Measurements from ENCODE around the gene MS4A2. TPM values are rescaled to one million over a fixed set of nuclear protein-coding genes. Genes with fewer than 3 reads are reported as not detected.

MS4A2 gene
- total RNA-seq, 1 experiment from 2014 or later = not detected

DNA sequence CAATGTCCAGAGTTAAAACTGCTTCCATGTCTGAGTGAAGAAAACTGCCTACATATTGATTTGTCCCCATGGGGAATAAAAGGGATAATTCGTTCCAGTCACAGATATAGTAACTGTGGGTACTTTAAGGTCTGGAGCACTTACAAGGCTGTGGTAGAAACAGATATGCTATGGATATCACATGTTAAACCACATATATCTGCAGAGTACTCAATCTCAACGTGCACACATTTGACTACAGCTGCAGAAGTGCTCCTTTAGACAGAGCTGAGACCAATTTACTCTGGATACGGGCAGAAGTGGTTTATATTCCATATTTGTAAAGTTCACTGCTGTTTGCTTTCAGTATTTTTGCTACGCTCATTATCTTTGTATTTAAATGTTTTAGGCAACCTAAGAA lies 9.7 kb upstream of the MS4A2 start:
- Histone ChIP-seq H3K79me1 (ENCODE audit: insufficient read depth, low read depth, low read length, poor library complexity, severe bottlenecking) (no peaks in the 10 kb centered on the region), H3K4me2 (ENCODE audit: insufficient read depth, insufficient read length, low read length) (no peak overlapping the region), H2AK5ac (ENCODE audit: insufficient read length, low read length) (no peak overlapping the region), H4K20me1 (ENCODE audit: control insufficient read depth, insufficient read depth, insufficient read length) (no peaks in the 10 kb centered on the region), H2BK12ac (ENCODE audit: insufficient read length, low read depth, low read length) (no peak overlapping the region), H4K91ac (ENCODE audit: insufficient read length, low read depth, low read length) (no peak overlapping the region), H2AFZ (ENCODE audit: low read length) (no peak overlapping the region), H2BK5ac (ENCODE audit: insufficient read length, low read length) (no peak overlapping the region), H3K4ac (ENCODE audit: low read depth, low read length) (no peak overlapping the region), H3T11ph (ENCODE audit: low read length) (no peak overlapping the region), H3K79me2 (ENCODE audit: insufficient read depth, low read length) (no peaks in the 10 kb centered on the region), H3K56ac (ENCODE audit: insufficient read length, low read depth, low read length) (no peak overlapping the region), H3K18ac (ENCODE audit: insufficient read length, low read depth, low read length) (no peak overlapping the region), H2BK20ac (ENCODE audit: low read depth, low read length, poor library complexity, severe bottlenecking) (no peak overlapping the region), H3K9me3 (ENCODE audit: control insufficient read depth, low read depth, low read length) (no peaks in the 10 kb centered on the region), H3K14ac (ENCODE audit: insufficient read depth, low read length) (no peak overlapping the region), H3K9ac (ENCODE audit: extremely low read depth, insufficient read length, low read length) (no peak overlapping the region), H3K4me1 (ENCODE audit: insufficient read depth, low read length) (no peaks in the 10 kb centered on the region; the same call in 1 of the 2 replicates), H4K5ac (ENCODE audit: insufficient read length, low read depth, low read length) (no peak overlapping the region), H2BK15ac (ENCODE audit: low read depth, low read length) (no peak overlapping the region), H3K23ac (ENCODE audit: insufficient read length, low read depth, low read length) (no peak overlapping the region), H2BK120ac (ENCODE audit: low read depth, low read length, poor library complexity, severe bottlenecking) (no peak overlapping the region), H3K27me3 (ENCODE audit: insufficient read depth, low read length) (no peaks in the 10 kb centered on the region), H3K23me2 (ENCODE audit: insufficient read length, low read depth, low read length, poor library complexity, severe bottlenecking) (no peaks in the 10 kb centered on the region), H3K27ac (ENCODE audit: insufficient read length, low read depth, low read length) (no peak overlapping the region), H4K8ac (replicated peaks; ENCODE audit: insufficient read length, low read depth, low read length) (no peak overlapping the region)
- peaks cover 10% of the 10 kb centered on the region in 2 experiments for H3K9me3 Mint-ChIP-seq
- DNase-seq = no peak
- H3K27ac Mint-ChIP-seq = no peak overlapping the region
- peaks cover 2% of the 10 kb centered on the region; the same call in 1 of the 2 replicates for H3K27me3 Mint-ChIP-seq (ENCODE audit: low read depth)
- peaks cover 3 to 6% (median 3%) of the 10 kb centered on the region in 3 experiments; a peak in 4 of 7 replicates for H3K36me3 Mint-ChIP-seq (ENCODE audit: insufficient read depth in 1 of 3, low read depth in 3 of 3)
- no CpG with 5 or more reads among the region's 4 CpGs for WGBS (ENCODE audit: extremely low coverage, insufficient read length, low lambda C conversion rate)
- peaks cover 2 to 5% of the 10 kb centered on the region in 2 experiments; a peak in 3 of 4 replicates for H3K4me1 Mint-ChIP-seq
- TF ChIP-seq, protein P1, sequence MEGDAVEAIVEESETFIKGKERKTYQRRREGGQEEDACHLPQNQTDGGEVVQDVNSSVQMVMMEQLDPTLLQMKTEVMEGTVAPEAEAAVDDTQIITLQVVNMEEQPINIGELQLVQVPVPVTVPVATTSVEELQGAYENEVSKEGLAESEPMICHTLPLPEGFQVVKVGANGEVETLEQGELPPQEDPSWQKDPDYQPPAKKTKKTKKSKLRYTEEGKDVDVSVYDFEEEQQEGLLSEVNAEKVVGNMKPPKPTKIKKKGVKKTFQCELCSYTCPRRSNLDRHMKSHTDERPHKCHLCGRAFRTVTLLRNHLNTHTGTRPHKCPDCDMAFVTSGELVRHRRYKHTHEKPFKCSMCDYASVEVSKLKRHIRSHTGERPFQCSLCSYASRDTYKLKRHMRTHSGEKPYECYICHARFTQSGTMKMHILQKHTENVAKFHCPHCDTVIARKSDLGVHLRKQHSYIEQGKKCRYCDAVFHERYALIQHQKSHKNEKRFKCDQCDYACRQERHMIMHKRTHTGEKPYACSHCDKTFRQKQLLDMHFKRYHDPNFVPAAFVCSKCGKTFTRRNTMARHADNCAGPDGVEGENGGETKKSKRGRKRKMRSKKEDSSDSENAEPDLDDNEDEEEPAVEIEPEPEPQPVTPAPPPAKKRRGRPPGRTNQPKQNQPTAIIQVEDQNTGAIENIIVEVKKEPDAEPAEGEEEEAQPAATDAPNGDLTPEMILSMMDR (conservative IDR thresholded peaks at IDR 0.05) = no peak
- H3K4me3 Mint-ChIP-seq = no peak overlapping the region
